Measurements from ENCODE around the gene RSBN1.

The RSBN1 gene

DNA sequence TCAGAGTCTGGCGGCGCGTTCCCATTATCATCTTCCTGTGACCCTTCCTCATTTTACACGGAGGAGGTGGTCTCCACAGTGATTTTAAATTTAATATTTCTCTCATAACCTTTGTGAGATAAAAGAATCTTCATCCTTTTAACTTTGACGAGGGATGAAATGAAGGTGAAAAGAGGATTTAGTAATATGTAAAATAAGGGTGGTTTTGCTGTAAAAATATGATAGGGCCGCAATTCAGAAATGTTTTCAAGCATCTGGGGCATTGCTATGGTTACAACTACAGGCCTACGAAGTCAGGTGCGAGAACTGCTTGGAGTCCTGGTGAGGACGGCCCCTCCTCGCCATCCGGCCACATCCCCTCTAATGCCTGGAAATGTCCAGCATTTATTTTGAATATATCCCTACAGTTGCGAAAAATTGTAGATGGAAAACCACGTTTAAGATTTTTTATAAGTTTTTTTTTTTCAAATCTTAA lies 422 bp upstream of the RSBN1 start:
- no peak for DNase-seq (ENCODE audit: low read depth, low spot score)

GRCh38 chr1:113811156-113811887 lies 954 bp downstream of the RSBN1 start:
- no peak for DNase-seq (ENCODE audit: low read depth, low spot score)

GRCh38 chr1:113809670-113810602 lies 2.3 kb downstream of the RSBN1 start:
- no peak for DNase-seq (ENCODE audit: low read depth, low spot score)

- DNase-seq (ENCODE audit: low read depth, low spot score): no peak
These were observed 3.7 kb downstream of the RSBN1 start for GRCh38 chr1:113808450-113809195.

GRCh38 chr1:113805639-113806038 lies 6.6 kb downstream of the RSBN1 start:
- no peak for DNase-seq (ENCODE audit: low read depth, low spot score)

- DNase-seq (ENCODE audit: low read depth, low spot score): no peak
These were observed 7.1 kb downstream of the RSBN1 start for GRCh38 chr1:113805256-113805531.

DNA sequence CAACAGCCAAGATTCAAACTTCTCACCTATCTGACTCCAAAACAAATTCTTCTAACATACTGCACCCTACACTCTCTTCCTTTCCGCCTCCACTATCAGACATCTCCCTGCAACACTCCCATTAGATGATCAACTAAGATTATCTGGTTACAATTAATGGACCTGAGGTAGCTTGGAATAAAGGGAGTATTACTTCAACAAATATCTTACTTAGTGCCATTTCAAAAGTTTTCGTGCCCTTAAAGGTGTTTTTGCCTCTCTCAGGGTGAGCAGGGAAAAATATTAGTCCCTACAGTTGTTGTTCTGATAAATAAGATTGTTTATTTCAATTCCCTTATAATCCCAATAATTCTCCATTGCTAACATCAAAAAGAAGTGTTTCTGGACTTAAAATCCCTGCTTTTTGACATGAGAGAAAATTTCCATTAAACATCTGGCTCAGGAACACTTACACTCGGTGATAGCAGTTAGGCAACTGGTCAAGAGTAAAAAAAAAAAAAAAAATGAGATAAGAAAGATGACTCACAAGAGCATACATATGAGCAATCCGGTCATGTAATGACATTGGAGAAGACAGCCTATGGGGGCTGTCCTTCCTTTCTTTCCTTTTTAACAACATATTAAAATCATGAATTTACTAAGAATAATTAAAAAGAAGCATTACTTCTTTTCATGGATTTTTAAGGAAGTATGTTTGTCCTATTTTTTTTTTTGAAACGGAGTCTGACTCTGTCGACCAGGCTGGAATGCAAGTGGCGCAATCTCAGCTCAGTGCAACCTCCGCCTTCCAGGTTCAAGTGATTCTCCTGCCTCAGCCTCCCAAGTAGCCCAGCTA lies 7.6 kb downstream of the RSBN1 start:
- DNase-seq (ENCODE audit: low read depth, low spot score): no peak

GRCh38 chr1:113802367-113803007 lies 9.8 kb downstream of the RSBN1 start:
- DNase-seq (ENCODE audit: low read depth, low spot score): no peak

DNA sequence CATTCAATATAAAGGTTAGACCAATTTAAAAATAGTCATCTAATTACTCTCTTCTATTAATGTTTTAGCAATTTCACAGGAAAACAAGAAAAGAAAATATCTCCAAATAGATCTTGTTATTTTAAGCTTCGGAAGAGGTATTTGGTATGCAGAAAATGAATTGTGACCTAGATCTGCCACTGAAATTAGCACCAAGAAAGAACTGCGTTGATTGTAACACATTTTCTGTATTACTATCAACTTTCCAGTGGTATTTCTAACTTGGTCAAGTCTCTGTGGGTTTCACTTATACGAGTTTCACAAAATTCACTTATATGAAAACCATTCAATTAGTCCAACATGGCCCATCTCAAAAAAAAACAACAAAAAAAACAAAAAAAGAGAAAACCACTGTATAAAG lies 11.8 kb downstream of the RSBN1 start:
- no peak for DNase-seq (ENCODE audit: low read depth, low spot score)

DNA sequence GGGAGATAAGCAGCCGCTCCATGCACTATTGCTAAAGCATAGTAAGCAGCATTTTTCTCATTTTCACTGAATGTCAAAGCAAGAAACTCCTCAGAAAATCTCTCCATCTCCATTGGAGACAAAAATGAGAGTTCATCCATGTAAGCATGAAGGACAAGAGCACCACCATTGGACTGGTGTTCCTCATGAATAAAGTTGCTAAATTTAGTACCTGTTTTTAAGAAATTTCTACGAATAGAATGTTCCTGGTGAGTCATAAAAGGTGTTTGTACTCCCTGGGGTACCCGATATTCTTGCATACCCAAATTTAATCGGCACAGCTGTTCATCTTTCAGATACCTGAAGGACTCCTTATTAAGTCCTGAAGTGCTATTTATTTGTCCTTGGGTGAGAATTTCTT lies 14.8 kb downstream of the RSBN1 start:
- no peak for DNase-seq (ENCODE audit: low read depth, low spot score)

- DNase-seq (ENCODE audit: low read depth, low spot score): no peak
These were observed 18.1 kb downstream of the RSBN1 start for GRCh38 chr1:113793878-113794834.

- DNase-seq (ENCODE audit: low read depth, low spot score): no peak
These were observed 19.3 kb downstream of the RSBN1 start for GRCh38 chr1:113792986-113793385.

DNA sequence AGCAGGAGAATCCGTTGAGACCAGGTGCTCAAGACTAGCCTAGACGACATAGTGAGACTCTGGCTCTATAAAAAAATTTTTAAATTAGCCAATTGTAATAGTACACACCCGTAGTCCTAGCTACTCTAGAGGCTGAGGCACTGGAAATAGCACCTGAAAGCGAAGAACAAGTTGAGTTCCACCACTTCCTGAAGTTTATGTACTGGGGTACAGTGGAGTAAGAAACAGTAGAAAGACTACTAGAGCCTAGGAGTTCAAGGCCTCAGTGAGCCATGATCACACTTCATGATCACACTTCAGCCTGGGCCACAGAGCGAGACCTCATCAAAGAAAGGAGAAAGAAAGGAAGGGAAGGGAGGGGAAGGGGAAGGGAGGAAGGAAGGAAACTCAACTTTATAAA lies 19.8 kb downstream of the RSBN1 start:
- DNase-seq (ENCODE audit: low read depth, low spot score): no peak

GRCh38 chr1:113788802-113789201 lies 23.5 kb downstream of the RSBN1 start:
- no peak for DNase-seq (ENCODE audit: low read depth, low spot score)

- DNase-seq (ENCODE audit: low read depth, low spot score): no peak
These were observed 24.6 kb downstream of the RSBN1 start for GRCh38 chr1:113787663-113788062.

- no peak for DNase-seq (ENCODE audit: low read depth, low spot score)
These were observed 26.2 kb downstream of the RSBN1 start for GRCh38 chr1:113786069-113786468.

- DNase-seq (ENCODE audit: low read depth, low spot score): no peak
These were observed 28.0 kb downstream of the RSBN1 start for GRCh38 chr1:113784104-113784779.

- no peak for DNase-seq (ENCODE audit: low read depth, low spot score)
These were observed 28.8 kb downstream of the RSBN1 start for GRCh38 chr1:113783254-113784103.
